NCI-H2107 treated with DMSO at 0.1 percent for 48 hours (cell line): ENCODE measurements around the gene MAPK12.

Source experiments
- DNase-seq: peaks from one replicate; lab custom pipeline; 2025; ENCODE audit not compliant: unreplicated experiment; lab: John Stamatoyannopoulos, UW

The MAPK12 gene

GRCh38 chr22:50253046-50253915, 8.2 kb downstream of the MAPK12 start:
- no peak for DNase-seq

GRCh38 chr22:50252082-50253045, 9.1 kb downstream of the MAPK12 start:
- DNase-seq: no peak

- DNase-seq: no peak
Observed at GRCh38 chr22:50251477-50252081, 9.9 kb downstream of the MAPK12 start.

- no peak for DNase-seq
Observed at GRCh38 chr22:50250555-50251476, 10.7 kb downstream of the MAPK12 start, which contains the start of gene HDAC10. TSS of gene HDAC10 (minus strand) at chr22:50251265. CDS start at chr22:50251032, 233 bp downstream.

- DNase-seq: no peak
Observed at GRCh38 chr22:50250249-50250554, 11.3 kb downstream of the MAPK12 start.

GRCh38 chr22:50249341-50250248, 11.9 kb downstream of the MAPK12 start:
- DNase-seq: no peak

- DNase-seq: no peak
Observed at GRCh38 chr22:50248196-50249081, 13.0 kb downstream of the MAPK12 start.

- no peak for DNase-seq
Observed at GRCh38 chr22:50247748-50248147, 13.7 kb downstream of the MAPK12 start.

GRCh38 chr22:50246242-50247175, 15.0 kb downstream of the MAPK12 start:
- no peak for DNase-seq

- DNase-seq: no peak
Observed at GRCh38 chr22:50245214-50246072, 16.0 kb downstream of the MAPK12 start.

GRCh38 chr22:50244420-50245213, 16.9 kb downstream of the MAPK12 start, which contains the start of gene TUBGCP6:
TSS of gene TUBGCP6 (minus strand) at chr22:50245023. CDS start at chr22:50244459, 564 bp downstream.
- peak; percentile 25 for DNase-seq

- DNase-seq: no peak
Observed at GRCh38 chr22:50243685-50244419, 17.6 kb downstream of the MAPK12 start.

GRCh38 chr22:50242406-50242949, 19.0 kb downstream of the MAPK12 start:
- no peak for DNase-seq

GRCh38 chr22:50238755-50239154, 22.7 kb downstream of the MAPK12 start:
- DNase-seq: no peak
